CD4-positive, alpha-beta T cell treated with Interleukin-21 for 1 hour (primary cell): Measurements from ENCODE around the gene ADAMTS2.

Source experiments
- DNase-seq: peaks from one replicate; pipeline ENCODE4 v3.0.0-alpha.2; 2020

Gene ADAMTS2

DNA sequence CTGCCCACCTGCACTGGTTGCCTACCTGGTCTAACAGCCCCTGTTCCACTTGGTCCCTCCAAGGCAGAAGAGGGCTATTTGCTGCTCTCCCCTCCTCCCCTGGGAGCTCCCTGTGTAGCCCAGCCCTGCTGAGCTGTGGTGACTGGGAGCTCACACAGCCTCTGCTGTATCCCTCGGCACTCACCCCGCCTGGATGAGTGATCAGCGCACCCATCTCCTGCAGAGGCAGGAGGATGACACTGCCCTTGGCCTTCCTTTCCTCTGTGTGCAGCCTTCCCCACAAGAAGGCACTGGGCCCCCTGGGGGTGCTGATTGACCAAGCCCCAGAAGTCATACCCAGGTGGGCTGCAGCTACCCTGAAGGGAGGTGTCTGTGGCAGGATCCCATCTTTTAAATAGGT lies 134.2 kb downstream of the ADAMTS2 start:
- no peak for DNase-seq

DNA sequence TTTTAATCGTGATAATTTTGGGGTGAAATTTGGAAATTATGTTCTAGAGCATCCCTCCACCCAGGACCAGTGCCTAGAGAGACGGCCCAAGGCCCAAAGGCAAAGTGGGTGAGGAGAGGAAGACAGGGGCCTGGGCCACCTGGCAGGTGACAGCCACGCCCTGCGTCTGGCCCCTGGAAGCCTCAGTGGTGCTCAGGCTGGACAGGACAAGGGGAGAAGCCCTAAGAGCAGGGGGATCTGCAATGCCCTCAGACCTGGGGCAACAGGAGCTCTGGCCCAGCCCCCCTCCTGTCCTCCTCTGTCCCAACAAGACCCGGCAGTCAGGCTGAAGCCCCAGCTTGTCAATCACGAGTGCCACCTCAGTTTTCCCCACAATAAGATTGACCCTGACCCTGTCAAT lies 134.8 kb downstream of the ADAMTS2 start:
- no peak for DNase-seq

DNA sequence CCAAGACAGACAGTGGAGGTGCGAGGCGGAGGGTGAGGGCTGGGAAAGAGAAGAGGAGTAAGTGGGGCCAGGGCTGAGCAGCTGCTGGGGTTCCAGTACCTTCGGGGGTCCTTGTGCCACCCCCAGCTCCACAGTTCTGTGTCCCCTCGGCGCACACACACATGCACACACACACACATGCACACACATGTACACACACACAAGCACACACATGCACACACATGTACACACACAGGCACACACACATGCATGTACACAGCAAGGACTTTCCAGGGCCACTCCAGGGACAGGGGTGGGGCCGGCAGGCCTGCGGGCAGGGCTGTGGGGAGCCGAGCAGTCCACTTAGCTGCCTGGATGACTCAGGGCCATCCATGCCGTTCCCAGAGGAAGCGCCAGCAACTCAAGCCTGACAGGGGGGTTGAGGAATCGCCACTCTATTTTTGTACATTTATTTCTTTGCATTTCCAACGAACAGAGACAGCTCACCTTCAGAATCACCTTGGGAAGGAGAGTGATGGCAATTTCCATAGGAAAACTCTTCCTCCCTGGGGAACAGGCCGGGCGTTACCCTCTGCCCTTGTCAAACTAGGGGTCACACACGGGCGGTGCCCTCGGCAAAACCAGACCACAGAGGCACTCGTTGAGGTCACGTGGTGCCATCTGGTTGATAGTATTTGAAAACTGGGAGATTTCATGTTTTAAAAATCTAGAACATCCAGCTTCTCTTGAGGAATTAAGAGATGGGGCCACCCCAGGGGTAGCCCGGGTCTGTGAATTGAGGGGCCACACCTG lies 135.7 kb downstream of the ADAMTS2 start:
- DNase-seq, result no peak

DNA sequence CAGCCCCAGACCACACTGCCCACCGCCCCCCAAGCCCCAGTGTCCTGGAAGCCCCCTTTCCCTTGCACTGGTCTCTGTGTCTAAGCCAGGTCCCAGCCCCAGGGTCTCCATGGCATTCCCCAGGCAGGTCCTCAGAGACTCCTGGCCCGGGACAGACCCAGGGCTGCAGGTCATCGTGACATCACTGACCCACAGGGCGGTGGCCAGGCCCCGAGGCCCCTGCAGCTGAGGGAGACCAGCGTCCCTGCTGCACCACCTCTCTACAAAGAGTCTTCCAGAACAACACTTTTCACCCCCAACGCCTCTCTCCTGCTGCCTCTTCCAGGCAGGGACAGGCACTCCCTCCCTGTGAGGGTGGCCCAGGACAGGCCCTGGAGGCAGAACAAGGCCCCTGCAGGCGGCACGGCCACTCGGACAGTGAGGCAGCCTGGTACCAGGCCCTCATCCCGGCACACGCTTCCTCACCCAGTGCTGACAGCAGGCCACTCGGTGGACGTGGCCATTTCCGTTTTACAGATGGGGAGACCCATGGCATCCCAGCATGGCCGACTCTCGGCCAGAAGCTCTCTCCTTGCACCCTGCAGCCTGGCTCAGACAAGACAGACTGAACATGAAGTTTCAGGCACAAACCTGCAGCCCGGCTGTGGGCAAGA lies 136.4 kb downstream of the ADAMTS2 start:
- DNase-seq, result no peak

DNA sequence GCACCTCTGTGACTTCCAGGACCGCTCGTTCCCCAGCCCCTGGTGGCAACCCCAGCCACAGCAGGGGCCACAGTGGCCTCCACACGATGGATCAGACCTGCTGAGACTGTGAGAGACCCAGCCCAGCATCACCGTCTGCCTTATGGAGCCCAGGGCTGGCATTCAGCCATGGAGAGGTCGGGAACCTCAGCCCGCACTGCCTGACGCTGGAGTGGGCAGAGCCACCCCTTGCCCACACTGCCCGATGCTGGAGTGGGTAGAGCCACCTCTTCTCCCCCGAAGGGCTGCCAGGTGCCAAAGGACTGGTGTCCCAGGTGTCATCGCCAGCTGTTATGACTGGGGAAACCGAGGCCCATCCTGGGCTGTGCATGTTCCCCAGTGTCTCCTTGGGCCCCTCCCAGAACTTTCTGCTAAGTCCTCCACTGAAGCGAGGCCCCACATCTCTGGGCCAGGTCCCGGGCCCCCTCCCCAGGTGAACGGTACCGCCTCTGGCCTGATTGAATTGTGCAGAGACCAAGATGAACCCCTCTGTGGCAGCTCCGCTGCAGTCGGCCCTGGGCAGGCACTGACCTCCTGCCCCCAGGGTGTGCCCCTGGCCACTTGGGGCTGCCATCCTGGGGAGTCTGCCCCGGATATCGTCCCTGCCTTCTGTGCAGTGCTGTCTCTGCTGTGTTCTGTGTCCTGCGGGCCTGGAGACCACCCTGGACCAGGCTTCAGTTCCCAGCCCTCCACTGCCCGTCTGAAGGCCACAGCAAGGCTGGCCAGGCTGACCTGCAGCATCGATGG lies 137.1 kb downstream of the ADAMTS2 start:
- no peak for DNase-seq

DNA sequence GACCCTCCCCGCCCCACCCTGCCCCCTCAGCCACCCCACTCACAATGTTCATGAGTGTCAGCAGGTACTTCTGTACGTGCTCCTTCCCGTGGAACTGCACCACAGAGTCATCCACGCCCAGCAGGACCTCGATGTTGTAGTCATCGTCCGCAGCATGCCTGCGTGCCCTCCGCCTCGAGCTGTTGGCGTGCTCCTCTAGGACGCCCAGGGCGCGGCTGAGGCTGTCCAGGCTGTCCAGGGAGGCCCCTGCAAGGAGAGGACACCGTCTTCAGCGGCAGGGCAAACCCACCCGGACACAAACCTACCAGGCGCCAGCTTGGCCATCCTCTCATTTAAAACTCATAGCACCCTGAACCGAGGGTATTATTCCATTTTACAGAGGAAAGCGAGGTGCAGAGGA lies 137.8 kb downstream of the ADAMTS2 start:
- no peak for DNase-seq

DNA sequence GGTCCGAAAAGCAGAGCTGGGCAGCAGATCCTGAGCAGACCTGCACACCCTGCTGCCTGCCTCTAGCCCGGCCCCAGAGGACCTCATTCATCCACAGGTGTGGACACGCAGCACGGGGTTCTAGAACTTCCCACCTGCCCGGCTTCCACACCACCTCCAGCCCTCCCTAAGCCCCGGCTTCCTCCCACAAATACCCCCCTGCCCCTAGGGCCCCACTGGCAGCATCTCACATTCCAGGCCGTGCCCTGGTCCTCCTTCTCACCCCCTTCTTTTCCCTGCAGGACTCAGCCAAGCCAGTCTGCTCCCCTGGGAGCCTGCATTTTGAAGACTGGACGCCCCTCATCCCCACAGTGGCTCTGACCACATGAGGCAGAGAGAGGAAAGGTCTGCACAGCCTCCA lies 138.9 kb downstream of the ADAMTS2 start:
- no peak for DNase-seq

DNA sequence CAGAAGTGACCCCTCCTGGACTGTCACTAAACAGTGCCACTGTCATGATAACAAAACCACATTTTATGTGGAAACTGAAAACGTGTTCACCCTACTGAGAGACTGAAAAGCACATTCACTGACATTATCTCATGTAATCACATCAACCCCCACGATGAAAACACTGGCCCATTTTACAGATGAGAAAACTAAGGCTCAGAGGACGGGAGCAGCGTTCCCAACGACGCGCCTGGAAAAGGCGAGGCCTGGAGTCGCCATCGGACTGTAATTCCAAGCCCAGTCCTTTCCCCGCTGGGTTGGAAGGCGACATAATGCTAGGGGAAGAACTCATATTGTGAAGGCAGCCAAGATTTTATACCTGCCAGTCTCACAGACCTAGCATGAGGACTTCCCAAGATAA lies 140.0 kb downstream of the ADAMTS2 start:
- no peak for DNase-seq

DNA sequence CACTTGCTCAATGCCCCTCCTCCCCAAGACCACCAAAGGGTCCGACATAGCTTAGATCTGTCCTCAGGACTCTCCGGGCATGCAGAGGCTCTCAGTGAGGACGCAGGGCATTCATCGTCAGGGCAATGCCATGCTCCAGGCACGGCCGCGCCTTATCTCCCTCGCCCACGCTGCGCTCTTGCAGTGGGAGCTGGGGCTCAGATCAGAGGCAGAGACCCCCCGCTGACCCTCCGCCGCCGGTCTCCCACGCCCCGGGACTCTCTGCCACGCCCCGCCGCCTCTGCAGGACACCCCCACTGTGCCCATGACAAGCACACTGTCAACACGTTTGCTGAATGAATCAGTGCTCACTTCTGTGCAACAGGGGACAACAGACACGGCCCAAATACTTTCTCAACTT lies 140.7 kb downstream of the ADAMTS2 start:
- DNase-seq, result no peak

DNA sequence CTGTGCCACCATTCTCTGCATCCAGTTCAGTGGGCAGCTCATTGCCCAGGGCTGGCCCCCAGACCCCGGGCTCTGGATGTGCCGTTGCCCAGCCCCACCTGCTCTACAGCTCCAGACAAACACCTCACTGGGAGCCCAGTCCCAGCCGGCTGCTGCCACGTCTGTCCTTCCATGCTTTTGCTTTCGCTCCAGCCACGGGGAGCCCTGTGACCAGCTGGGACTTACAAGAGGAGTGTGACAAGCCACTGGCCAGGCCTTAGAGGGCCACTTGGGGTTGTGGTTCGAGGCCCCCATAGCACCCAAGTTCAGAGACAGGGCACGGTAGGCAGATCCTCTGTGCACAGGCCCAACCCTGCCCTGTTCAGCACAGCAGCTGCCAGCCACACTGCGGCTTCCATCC lies 142.0 kb downstream of the ADAMTS2 start:
- DNase-seq, result no peak

DNA sequence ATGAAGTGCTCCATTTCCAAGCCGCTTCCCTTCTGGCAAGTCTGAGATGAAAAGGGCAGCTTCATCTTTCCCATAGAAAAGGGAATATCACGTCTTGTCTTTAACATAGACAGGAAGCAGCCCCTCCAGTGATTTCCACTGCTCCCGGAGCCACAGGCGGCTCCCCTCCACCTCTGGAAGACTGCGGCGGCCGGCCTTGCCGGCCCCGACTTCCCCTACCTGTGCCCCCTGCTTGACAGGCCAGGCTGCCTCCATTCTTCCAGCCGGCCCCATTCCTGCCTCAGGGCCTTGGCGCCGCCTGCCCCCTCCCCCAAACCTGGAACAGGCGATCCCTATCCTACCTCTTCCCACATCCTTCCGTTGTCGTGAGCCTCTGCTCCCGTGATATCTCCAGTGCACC lies 143.3 kb downstream of the ADAMTS2 start:
- DNase-seq, result no peak

DNA sequence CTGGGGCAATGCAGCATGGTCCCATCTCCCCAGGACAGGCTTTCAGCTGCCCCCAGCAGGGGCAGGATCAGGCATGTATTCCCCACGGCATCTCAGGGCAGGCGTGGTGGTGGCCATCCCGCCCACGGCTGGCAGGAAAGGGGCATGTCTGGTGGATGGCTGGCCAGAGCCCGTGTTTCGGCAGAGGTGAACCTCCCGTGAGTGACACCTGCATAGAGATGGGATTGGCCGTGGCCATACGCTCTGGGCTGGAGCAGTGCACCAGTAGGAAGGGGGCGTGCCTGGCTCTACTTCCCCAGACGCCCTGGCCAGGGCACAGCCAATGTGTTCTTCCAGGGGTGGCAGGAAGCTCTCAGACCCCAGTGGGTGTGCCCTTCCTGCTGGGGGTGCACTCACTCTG lies 146.0 kb downstream of the ADAMTS2 start:
- DNase-seq, result no peak

DNA sequence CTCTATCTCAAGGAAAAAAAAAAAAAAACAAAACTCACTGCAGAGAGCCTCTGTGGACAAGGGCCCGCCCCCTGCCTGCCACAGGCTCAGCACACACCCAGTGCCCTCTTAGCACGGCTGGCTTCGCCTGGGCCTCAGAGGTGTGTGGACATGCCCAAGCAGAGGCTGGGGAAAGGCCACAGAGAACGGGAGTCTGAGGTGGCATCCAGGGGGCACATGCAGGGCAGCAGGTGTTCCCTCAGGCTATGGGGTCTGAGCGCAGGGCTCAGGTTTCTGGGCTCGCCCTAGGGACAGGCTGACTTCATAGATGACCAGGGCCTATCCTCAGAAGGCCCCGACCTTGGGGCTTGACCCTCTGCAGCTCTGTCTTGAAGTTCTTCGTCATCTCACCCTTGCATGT lies 146.4 kb downstream of the ADAMTS2 start:
- DNase-seq, result no peak

DNA sequence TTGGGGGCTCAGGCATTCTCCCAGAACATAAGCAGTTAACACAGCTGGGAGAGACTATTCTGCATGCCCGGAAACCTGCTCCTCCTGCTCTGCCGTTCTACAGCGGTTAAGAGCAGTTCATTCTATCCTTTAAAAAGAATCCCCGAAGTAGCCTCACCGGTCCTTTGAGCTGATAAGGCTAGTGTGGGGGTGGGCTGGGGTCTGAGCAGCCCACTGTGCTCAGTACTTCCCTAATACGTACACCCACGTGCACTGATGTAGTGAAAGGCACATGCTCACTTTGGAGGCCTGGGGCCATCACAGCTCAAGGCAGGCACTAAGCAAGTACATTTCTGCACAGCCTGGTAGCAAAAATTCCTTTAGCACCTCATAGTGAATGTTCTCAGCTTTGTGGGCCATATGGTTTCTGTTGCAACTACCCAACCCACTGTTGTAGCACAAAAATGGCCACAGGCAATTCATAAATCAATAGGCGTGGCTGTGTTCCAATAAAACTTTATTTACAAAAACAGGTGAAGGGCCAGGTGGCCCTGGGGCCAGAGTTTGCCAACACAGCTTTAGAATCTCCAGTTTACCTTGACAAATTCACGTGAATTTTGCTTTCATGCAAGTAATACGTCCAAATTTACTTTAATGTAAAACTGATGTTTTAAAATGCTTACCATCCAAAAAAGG lies 148.7 kb downstream of the ADAMTS2 start:
- no peak for DNase-seq

DNA sequence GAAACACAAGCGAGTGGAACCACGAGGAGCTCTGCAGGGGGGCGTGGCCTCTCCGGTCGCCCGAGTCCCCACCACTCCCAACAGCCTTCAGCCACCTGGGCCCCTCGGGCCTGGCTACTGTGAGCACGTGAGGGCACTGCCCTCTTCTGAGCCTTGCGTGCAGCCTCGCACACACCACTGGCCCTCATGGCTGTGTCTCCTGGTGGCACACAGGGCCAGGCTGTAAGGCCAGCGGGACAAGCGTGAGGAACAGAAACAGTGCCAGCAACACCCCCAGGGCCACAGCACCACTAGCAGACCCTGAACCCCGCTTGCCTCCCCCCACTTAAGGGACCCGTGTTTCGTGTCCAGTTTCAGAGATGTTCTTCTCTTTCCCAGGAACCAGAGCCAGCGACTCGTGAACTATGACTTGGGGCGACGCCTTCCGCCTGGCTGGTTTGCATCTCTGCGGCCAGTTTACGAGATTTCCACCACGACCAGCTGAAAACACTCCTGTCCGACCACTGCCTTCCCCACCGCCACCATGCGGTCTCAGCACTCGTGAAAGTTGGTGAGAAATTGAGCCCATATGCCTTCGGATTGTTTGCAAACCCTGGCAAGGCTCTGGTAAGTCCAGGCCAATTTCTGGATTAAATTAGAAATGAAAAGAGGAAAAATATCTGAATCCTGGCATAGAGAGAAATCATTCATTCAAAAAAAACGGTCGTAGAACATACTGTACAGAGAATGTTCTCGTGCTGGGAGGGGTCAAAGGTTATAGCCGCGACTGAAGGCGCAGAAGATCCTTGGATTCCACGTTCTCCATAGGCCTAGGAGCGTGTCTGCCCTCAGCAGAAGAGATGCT lies 149.5 kb downstream of the ADAMTS2 start:
- DNase-seq, result no peak

DNA sequence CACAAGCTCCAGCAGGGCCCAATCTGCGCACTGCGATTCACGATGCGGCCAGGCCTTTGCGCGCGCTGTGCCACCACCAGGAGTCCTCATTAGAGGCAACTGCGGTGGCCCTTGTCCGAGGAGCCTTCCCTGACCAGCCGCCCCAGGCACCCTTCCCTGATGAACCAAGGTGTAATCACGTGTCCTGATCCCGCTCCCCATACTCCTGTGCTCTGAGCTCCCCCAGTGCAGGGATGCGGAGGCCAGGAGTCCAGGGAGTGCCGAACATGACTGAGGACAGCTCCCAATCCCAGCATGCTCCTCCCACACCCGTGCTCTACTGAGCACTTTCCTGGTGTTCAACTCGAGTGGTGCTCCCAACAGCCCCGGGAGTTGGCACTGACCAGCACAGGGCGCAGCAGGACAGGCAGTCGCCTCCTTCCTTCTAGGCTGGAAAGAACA lies 150.3 kb downstream of the ADAMTS2 start:
- no peak for DNase-seq

DNA sequence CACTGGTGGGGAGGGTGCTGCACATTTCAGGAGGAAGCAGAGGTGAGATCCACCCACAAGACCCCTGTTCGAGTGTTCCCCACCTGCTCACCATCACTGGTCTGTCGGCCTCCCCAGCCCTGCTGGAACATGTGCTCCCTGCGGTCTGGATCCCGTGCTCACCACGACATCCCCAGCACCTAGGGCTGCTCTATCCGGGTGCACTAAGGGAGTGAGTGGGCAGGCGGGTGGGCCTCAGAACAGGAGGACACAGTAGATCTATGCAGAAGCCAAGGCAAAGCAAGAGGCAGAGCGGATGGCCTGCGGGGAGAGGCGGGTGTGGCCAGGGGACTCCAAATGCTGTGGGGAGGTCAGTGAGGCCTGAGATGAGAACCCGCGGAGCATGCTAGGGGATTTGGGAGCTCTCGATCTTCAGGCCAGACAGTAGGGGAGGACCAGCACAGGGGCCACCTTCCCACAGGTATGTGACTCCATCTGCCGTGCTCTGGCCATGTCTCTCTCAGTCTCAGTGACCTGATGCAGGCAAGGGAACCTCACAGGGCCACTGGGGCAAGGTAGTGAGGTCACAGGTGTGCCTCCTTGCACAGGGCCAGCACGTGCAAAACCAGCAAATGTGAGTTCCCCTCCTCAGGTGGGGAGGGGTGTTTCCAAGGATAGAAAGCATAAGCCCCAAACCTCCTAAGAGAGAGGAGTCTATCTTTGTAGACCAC lies 150.9 kb downstream of the ADAMTS2 start:
- DNase-seq, result no peak

DNA sequence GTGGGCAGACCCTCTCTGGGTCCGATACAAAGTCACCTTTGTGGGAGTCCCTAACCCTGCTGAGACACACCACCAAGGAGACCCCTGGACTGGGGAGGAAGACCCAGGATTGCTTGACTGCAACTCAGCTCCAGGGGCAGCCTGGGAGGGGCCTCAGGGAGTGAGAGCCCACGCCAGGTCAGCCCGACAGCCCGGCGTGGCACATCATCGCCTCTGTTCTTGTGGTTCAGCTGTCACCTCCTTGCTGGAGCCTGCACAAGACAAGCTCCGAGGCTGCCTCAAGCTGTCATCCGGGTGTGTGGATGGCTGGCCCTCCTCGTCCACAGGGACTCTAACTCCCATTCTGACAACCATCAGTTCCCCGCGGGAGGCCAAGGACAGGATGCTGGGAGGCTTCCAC lies 151.5 kb downstream of the ADAMTS2 start:
- no peak for DNase-seq

DNA sequence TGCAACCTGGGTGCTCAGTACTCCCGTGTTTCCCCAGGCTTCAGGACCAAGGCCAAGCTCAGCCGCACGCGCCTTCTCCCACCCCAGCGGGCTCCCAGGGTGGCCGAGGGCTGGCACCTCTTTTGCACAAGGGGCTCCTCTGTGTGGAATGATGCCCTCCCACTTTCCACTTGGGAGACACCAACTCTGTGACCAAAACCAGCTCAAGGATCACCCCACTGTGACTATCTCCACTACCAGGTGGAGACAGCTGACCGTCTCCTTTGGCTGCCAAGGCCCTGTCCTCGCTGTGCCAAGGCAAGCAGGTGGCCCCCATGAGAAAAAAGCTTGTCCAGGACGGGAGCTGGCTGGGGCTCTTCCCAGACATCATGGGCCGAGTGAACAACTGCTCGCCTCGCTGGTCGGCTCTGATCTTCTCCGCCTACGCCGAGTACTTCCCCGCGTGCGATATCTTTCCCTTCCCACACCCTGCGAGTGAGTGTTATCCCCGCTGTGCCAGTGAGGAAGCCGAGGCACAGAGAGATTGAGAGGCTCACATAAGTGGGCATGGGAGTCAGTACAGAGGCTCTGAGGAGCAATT lies 152.3 kb downstream of the ADAMTS2 start:
- DNase-seq, result no peak

DNA sequence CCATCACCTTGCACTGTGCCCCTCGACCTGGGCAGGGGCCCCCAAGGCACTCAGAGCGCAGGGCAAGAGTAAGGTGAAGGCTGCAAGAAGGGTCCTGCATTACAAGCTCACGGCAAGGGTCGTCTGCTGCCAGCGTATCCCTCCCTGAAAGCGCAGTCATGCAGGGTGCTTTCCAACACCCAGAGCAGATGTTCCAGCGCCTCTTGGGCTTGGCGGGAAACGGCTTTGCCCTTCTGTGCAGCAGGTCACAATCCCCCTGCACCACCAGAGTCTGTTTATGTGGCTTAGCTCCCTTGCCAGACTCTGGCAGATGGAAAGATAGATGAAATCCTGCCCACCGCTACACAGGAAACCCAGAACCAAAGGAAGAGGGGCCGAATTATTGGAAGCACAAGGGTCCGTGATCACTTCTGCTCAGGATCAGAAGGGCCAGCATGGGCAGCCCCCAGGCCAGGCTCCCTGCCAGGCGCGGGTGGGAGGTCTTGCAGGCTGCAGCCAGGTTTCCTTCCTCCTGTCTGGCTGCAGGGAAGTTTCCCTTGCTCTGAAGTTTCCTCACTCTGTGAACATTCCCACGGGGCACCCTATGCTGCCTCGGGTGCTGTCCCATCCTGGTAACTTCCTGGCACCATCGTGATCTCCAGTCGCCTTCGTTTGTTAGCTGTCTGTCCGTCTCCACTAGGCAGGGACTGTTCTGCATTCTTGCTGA lies 152.9 kb downstream of the ADAMTS2 start:
- DNase-seq, result no peak
